A673 (cell line): ENCODE measurements around the gene SYNPO. TPM values are rescaled to one million over a fixed set of nuclear protein-coding genes. Genes with fewer than 3 reads are reported as not detected.

ENCODE experiments used
- BruUV-seq: library from RNA; stranded (reverse); fragments of 400-500 nt; replicated peaks from 2 replicates; lab custom pipeline; 2021; lab: Mats Ljungman, UMichigan
- CTCF ChIA-PET: fragments of 300-600 bp; sonication (Branson Sonifier 250); formaldehyde crosslinking; loops from one replicate; lab custom pipeline; 2022; ENCODE audit warnings: antibody characterized with exemption; lab: Charles Lee
- POLR2A ChIA-PET: fragments of 300-600 bp; sonication (Branson Sonifier 250); formaldehyde crosslinking; loops from one replicate; lab custom pipeline; 2022; ENCODE audit warnings: antibody characterized with exemption; ENCODE audit not compliant: low non-redundant PET; lab: Charles Lee
- DNase-seq: peaks from one replicate; pipeline ENCODE4 v3.0.0-alpha.2; 2015; ENCODE audit warnings: low spot score
- H3K27ac ChIP-seq: fragments of 200-600 bp; sonication (generic); 2 replicates; pipeline ENCODE4 v1.5.1; 2016; ENCODE audit warnings: mixed run types, low read depth, mild to moderate bottlenecking, mixed read lengths, antibody characterized with exemption, low read length; ENCODE audit not compliant: poor library complexity, severe bottlenecking
- H3K27me3 ChIP-seq: fragments of 200-600 bp; sonication (generic); replicated peaks from 2 replicates; pipeline ENCODE4 v1.6.1; 2017; ENCODE audit warnings: mixed run types, low read depth, mild to moderate bottlenecking, mixed read lengths, antibody characterized with exemption, low read length; ENCODE audit not compliant: insufficient read depth, poor library complexity
- H3K36me3 ChIP-seq: fragments of 200-600 bp; sonication (generic); 2 replicates; pipeline ENCODE4 v1.6.1; 2016; ENCODE audit warnings: mixed run types, mild to moderate bottlenecking, mixed read lengths, antibody characterized with exemption, low read length; ENCODE audit not compliant: insufficient read depth, poor library complexity, severe bottlenecking
- H3K4me1 ChIP-seq: fragments of 200-600 bp; sonication (generic); 2 replicates; pipeline ENCODE4 v1.6.1; 2017; ENCODE audit warnings: mixed run types, mild to moderate bottlenecking, mixed read lengths, antibody characterized with exemption, low read length; ENCODE audit not compliant: insufficient read depth, poor library complexity, severe bottlenecking
- H3K4me3 ChIP-seq: fragments of 200-600 bp; sonication (generic); 2 replicates; pipeline ENCODE4 v1.5.1; 2016; ENCODE audit warnings: low read depth, mixed run types, mild to moderate bottlenecking, mixed read lengths, low read length; ENCODE audit not compliant: poor library complexity, severe bottlenecking
- H3K9me3 ChIP-seq: fragments of 200-600 bp; sonication (generic); 2 replicates; pipeline ENCODE4 v1.6.1; 2016; ENCODE audit warnings: mixed run types, low read depth, mild to moderate bottlenecking, mixed read lengths, antibody characterized with exemption, low read length; ENCODE audit not compliant: poor library complexity, severe bottlenecking
- CTCF ChIP-seq: fragments of 300-800, 200-600 bp; sonication (generic); conservative IDR thresholded peaks from 2 replicates; pipeline ENCODE4 v1.5.1; 2017; ENCODE audit warnings: low read depth, mild to moderate bottlenecking, antibody characterized with exemption, low read length, moderate library complexity, mixed read lengths
- EZH2 ChIP-seq: fragments of 200-600 bp; sonication (generic); IDR thresholded peaks from 2 replicates; pipeline ENCODE4 v1.6.1; 2017; ENCODE audit warnings: borderline replicate concordance, low read depth, mild to moderate bottlenecking, mixed read lengths, antibody characterized with exemption, low read length; ENCODE audit not compliant: poor library complexity, severe bottlenecking
- intact Hi-C: fragments of 100-400 bp; cut with micrococcal nuclease; formaldehyde crosslinking; loops from one replicate; pipeline ENCODE4 v1.10.0; 2022; ENCODE audit not compliant: unreplicated experiment
- total RNA-seq: library from RNA; stranded (reverse); gene quantifications from 2 replicates; pipeline ENCODE4 v1.2.3, GENCODE V29; 2021

Gene SYNPO
- total RNA-seq, 1 experiment from 2014 or later, result 7.6 TPM

GRCh38 chr5:150675069-150675468, 34.6 kb downstream of the SYNPO start:
- peaks cover 12% of the 10 kb centered on the region for H3K4me1 ChIP-seq
- no peaks in the 10 kb centered on the region for H3K9me3 ChIP-seq
- TF ChIP-seq CTCF (no peak), EZH2 (no peak)
- POLR2A ChIA-PET, result no interaction called here
- no peak for DNase-seq
- intact Hi-C loops, result loop anchor here (10.0 kb wide), 1 partner anchor 170 kb away; the partner anchor contains the start of gene IRGM
- H3K4me3 ChIP-seq, result no peak overlapping the region
- no TSS peak for BruUV-seq
- H3K36me3 ChIP-seq, result no peaks in the 10 kb centered on the region
- no peaks in the 10 kb centered on the region for H3K27me3 ChIP-seq
- CTCF ChIA-PET, result no interaction called here
- no peak overlapping the region for H3K27ac ChIP-seq

DNA sequence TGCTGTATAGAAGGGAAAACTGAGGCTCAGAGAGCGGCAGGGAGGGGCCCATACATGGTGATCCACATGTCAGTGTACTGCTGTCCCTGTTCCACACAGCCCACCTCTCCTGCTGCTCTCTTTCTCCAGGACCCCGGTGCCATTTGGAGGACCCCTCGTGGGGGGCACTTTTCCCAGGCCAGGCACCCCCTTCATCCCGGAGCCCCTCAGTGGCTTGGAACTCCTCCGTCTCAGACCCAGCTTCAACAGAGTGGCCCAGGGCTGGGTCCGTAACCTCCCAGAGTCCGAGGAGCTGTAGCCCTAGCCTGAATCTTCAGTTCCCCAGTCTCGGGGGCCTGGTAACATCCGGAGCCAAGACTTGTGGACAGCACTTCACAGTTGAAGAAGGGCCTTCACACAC, 36.1 kb downstream of the SYNPO start:
- Histone ChIP-seq H3K9me3 (no peaks in the 10 kb centered on the region), H3K4me3 (no peak overlapping the region), H3K27ac (no peak overlapping the region), H3K4me1 (peaks cover 9% of the 10 kb centered on the region), H3K27me3 (no peaks in the 10 kb centered on the region), H3K36me3 (no peaks in the 10 kb centered on the region)
- no peak for DNase-seq
- ChIA-PET CTCF (no interaction called here), POLR2A (no interaction called here)
- BruUV-seq, result no TSS peak
- TF ChIP-seq EZH2 (no peak), CTCF (no peak)
- intact Hi-C loops, result loop anchor here (10.0 kb wide), 1 partner anchor 168 kb away; the partner anchor contains the start of gene IRGM

- H3K36me3 ChIP-seq, result peaks cover 40% of the 10 kb centered on the region
- TF ChIP-seq CTCF, result no peak
- TF ChIP-seq EZH2, result no peak
- H3K4me3 ChIP-seq, result no peak overlapping the region
- BruUV-seq, result no TSS peak
- no peaks in the 10 kb centered on the region for H3K27me3 ChIP-seq
- H3K9me3 ChIP-seq, result no peaks in the 10 kb centered on the region
- ChIA-PET CTCF (no interaction called here), POLR2A (no interaction called here)
- H3K27ac ChIP-seq, result no peak overlapping the region
- intact Hi-C loops, result no loop called here
- H3K4me1 ChIP-seq, result no peaks in the 10 kb centered on the region
- no peak for DNase-seq
Observed at GRCh38 chr5:150689120-150689519, 48.7 kb downstream of the SYNPO start.
